IPS-18c (cell line): Measurements from ENCODE around the gene GNLY.
"Not testable (repeated sequence)": the region's sequence is repeated elsewhere in the genome, so short reads cannot be mapped to it uniquely, and the experiment has no call there.

Experiments
- H3K4me3 ChIP-seq: 2 replicates; pipeline ENCODE4 v1.7.0; 2013; ENCODE audit warnings: low read depth, mild to moderate bottlenecking, low read length, moderate library complexity; ENCODE audit not compliant: insufficient read depth
- H3K9me3 ChIP-seq: one replicate; pipeline ENCODE4 v1.6.1; 2013; ENCODE audit warnings: mild to moderate bottlenecking, low read length, moderate library complexity; ENCODE audit not compliant: control insufficient read depth, insufficient read depth

The GNLY gene

GRCh38 chr2:85661139-85661858 is 32.9 kb upstream of the GNLY start:
- H3K4me3 ChIP-seq: no peak overlapping the region
- no peaks in the 10 kb centered on the region for H3K9me3 ChIP-seq

DNA sequence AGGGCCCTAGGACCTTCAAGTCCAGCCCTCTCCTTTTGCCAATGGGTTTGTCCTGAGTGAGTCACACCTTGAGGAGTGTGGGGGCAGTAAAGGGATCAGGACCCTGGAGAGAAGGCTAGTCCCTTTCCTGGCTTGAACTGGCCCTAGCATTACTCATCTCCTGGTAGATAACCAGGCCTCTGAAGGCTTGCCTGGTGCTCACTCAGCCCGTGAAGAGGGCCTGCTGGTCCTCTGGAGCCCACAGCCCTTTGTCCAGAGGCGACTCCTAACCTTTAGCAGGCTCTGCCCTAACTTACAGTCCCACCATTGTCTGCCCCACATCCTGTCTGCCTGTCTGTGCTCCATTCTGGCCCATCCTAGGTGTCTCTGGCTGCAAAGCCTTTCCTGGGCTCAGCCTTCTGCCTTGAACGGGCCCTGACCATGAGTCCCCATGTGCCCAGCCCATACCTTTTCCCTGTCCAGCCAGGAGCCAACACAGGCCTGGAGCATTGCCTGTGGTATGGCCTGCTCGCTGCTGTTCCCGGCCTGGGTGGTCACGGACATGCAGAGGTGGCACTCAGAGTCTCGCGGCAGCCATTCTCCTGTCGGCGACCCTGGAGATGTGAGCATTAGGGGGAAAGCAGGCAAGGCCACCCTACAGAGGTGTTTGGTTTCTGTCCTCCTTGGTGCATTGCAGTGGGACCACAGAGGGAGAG is 31.1 kb upstream of the GNLY start:
- Histone ChIP-seq H3K4me3 (no peak overlapping the region), H3K9me3 (no peaks in the 10 kb centered on the region)

- H3K4me3 ChIP-seq: no peak overlapping the region
- H3K9me3 ChIP-seq: no peaks in the 10 kb centered on the region
Measured at GRCh38 chr2:85663594-85664565, 30.3 kb upstream of the GNLY start.

GRCh38 chr2:85665264-85665937 is 28.8 kb upstream of the GNLY start:
- Histone ChIP-seq H3K4me3 (no peak overlapping the region), H3K9me3 (no peaks in the 10 kb centered on the region)

DNA sequence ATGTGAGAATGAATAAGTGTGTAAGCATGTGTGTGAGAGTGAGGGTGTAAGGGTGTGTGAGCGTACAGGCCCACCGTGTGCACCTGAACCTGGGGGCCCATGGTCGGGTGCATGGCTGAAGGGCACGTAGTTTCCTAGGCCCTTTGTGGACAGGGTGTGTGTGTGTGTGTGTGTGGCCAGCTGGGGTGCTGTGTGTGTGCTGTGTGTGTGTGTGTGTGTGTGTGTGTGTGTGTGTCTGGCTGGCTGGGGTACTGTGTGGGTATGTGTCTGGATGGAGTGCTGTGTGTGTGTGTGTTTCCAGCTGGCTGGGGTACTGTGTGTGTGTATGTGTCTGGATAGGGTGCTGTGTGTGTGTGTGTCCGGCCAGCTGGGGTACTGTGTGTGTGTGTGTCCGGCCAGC is 28.1 kb upstream of the GNLY start:
- Histone ChIP-seq H3K4me3 (no peak overlapping the region), H3K9me3 (no peaks in the 10 kb centered on the region)

DNA sequence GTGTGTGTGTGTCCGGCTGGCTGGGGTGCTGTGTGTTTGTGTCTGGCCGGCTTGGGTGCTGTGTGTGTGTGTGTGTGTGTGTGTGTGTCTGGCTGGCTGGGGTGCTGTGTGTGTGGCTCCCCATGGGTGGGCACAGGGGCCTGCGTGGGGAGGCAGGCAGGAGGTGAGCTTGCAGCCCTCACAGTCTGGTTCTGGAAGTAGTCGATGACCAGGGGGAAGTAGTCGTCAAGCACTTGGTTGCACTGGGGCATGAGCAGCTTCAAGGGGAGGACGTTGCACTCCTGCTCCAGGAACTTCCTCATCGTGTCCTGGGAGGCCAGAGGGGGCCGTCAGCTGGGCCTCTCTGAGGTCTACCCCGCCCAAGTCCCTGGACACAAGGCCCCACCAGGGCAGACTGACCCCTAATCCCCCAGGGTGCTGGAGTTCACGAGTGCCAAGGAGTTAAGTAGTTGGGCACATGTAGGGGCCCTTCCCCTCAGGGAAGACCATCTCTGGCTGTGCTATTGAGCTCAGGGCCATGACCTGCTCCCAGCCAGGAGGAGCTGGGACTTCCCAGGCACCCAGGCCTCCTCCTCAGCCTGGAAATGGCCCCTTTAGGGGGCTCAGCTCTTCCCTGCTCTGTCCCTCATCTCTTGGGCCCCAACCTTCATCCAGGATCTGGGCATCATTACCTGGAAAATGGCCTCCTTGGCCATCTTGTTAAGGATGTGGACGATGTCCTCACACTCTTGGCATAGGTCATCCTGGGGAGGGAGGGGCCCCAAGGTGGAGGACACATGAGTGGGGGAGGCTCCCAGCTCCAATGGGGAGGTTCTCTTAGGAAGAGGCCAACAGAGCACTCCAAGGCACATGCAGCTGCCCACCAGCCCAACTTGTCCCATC is 27.5 kb upstream of the GNLY start:
- Histone ChIP-seq H3K9me3 (no peaks in the 10 kb centered on the region), H3K4me3 (no peak overlapping the region)

DNA sequence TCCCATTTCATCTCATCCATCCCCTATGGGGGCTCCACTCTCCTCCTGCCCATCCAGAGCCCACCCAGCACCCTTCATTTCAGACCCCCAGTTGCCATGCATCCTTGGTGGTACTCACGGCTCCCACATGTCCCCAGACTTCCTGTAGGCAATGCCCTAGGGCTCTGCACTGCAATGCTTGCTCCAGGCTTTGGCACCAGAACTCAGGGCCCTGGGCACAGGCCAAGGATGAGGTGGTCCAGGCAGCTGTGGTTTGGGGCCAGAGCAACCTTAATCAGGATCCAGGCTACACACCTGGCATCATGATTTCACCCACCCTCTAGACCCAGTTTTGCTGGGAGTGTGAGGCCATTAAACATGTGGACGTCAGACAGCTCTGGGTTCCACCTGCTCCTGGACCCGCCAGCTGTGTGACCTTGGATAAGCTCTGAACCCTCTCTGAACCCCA is 26.6 kb upstream of the GNLY start:
- Histone ChIP-seq H3K4me3 (no peak overlapping the region), H3K9me3 (no peaks in the 10 kb centered on the region)

DNA sequence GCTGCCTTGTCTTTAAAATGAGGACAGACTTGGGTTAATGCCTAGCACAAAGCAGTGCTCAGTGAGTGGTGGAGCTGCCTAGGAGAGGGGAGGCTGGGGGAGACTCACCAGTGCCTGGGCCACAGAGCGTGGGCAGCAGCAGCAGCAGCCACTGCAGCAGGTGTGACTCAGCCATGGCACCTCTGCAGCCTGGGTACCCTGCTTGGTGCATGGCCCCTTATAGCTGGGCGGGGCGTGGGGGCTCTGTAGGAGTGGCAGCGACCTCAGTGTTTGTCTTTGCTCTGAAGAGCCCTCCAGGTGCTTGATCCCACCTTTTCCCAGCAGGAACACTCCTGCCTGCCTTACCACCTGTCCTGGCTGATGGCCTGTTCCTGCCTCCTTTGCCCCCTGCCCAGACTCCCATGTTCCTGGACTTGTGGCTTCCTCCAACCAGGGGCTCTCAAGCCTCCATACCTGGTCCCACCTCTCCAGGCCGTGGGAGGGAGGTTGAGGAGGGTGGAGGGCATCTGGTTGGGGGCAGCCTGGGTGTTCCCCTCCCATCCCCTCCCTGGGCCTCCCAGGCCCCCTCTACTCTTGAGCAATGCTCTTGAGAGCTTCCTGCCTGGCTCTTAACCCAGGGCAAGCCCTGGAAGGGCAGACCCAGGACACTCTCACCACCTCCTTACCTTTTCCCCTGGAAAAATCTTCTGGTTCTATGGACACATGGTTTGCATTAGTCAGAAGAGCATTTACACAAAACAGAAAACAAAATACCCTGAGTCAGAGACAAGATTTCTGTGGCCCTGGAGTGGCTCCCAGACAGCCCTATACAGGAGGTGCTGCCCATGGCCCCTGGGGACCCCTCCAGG is 25.9 kb upstream of the GNLY start, which contains the start of gene SFTPB:
Gene SFTPB (minus strand): TSS at position 191 of the 848 bp plus-strand sequence. CDS start 16 bp downstream, at position 175.
- Histone ChIP-seq H3K9me3 (no peaks in the 10 kb centered on the region), H3K4me3 (no peak within 1 kb of the TSS)

GRCh38 chr2:85668857-85669142 is 25.4 kb upstream of the GNLY start:
- no peak overlapping the region for H3K4me3 ChIP-seq
- no peaks in the 10 kb centered on the region for H3K9me3 ChIP-seq

DNA sequence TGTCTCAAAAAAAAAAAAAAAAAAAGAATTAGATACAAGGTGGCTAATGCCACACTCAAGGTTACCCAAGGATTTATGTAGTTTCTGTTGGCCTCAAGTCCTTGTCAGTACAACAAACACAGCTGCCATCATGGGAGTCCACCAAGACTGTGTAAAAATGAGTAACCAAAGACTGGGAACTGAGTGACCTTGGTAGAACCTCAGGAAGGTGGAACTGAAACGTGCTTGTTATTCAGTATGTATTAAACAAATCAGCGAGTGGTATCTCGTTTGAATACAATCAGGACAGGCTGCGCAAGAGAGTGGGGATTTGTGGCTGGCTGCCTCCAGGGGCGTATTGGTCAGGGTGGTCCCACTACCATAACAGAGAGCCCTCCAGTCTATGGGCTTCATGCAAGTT is 24.6 kb upstream of the GNLY start:
- no peaks in the 10 kb centered on the region for H3K9me3 ChIP-seq
- no peak overlapping the region for H3K4me3 ChIP-seq

DNA sequence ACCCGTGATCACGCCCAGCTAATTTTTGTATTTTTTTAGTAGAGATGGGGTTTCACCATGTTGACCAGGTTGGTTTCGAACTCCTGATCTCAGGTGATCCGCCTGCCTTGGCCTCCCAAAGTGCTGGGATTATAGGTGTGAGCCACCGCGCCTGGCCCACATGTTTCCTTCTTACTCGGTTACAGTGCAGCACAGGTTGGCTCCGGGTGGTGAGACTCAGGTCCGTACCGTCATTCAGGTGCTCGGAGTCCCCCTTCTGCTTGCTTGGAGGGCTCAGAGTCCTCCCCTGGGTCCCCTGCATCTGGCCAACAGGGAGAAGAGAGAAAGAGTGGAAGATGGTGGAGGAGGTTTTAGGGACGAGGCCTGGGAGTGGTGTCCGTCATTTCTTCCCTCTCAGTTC is 23.7 kb upstream of the GNLY start:
- H3K9me3 ChIP-seq, H3K4me3 ChIP-seq: not testable (repeated sequence)

GRCh38 chr2:85672456-85672855 is 21.7 kb upstream of the GNLY start:
- no peak overlapping the region for H3K4me3 ChIP-seq

DNA sequence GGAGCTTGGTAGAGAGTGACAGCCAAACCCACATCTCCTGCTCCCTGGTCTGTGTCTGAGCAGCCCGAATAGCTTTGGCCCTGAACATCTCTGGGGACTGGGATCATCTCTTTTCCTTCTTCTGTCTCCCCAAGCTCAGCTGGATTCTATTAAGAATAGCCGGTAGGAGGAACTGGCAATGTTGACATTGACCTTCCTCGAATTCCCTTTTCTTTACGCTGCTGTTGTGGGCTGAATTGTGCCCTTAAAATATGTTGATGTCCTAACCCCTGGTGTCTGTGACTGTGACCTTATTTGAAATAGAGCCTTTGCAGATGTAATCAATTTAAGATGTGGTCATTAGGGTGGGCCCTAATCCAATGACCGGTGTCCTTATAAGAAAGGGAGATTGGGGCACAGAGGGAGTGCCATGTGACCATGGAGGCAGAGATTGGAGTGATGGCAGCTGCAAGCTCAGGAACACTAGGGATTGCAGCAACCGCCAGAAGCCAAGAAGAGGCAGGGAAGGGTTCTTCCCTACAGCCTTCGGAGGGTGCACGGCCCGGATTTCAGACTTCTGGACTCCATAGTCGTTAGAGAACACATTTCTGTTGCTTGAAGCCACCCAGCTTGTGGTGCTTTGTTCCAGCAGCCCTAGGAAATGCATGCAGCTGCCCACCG is 20.3 kb upstream of the GNLY start:
- Histone ChIP-seq H3K4me3 (no peak overlapping the region), H3K9me3 (no peaks in the 10 kb centered on the region)

More at GRCh38 chr2:85672456-85672855, 21.7 kb upstream of the GNLY start:
- H3K9me3 ChIP-seq: no peaks in the 10 kb centered on the region

- no peaks in the 10 kb centered on the region for H3K9me3 ChIP-seq
- no peak overlapping the region for H3K4me3 ChIP-seq
Measured at GRCh38 chr2:85674417-85674816, 19.7 kb upstream of the GNLY start.

GRCh38 chr2:85675427-85675826 is 18.7 kb upstream of the GNLY start:
- Histone ChIP-seq H3K9me3 (no peaks in the 10 kb centered on the region), H3K4me3 (no peak overlapping the region)
